ENCODE results near the gene EFNA2. TPM values are rescaled to one million over a fixed set of nuclear protein-coding genes. Genes with fewer than 3 reads are reported as not detected.
A peak's percentile ranks its signal among the peaks of the same experiment; 100 is the strongest.

The EFNA2 gene
- total and polyA plus RNA-seq, 2 of the 4 experiments (the other 2 are of a cell fraction), result not detected

DNA sequence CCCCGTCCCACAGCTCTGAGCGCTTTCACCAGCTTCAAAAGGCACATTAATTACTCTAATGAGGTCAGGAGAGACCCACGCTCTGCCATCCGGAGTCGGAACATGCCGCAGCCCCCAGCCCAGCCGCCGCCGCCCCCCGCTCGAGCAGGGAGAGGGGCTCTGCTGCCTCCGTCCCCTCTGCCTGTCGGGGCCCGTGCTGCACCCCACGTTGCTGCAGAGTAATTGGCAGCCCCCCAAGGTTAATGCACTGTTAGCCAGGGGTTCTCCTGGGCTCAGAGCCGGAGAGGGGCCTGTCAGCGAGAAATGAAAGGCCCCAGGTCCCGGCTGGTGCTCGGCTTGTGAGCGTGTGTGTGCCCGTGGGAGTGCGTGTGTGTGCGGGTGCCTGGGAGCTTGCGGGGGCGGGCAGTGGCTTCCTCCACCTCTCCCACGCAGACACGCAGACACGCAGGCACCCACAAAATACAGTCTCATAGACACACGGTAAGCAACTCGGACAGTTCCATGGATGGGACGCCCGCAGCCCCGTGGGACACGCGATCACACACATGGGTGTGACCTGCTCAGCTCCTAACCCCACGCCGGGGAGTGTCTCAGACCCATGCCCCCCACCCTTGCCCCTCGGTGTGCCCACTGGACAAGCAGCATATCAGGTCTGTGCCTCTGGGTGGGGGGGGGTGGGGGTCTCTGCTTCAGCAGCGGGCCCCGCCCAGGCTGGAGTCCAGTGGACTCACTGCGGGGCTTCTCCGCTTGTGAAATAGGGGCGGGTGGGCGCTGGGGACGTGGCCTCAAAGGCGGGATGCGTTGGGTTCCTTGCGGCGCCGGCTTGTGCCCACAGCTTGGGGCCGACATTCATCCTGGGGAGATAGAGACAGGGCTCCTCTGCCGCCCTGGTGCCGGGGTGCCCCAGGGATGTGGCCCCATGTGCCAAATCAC is 4.8 kb upstream of the EFNA2 start:
- H3K4me1 ChIP-seq (ENCODE audit: control insufficient read depth, insufficient read depth, low read length), result peaks cover 5% of the 10 kb centered on the region
- no peak overlapping the region for H3K27ac ChIP-seq (ENCODE audit: insufficient read depth, low read length)
- no peak overlapping the region for H3K56ac ChIP-seq (ENCODE audit: extremely low read depth, insufficient read depth, low read length)
- no peak overlapping the region for H2BK15ac ChIP-seq (ENCODE audit: low read depth, low read length)
- CTCF ChIA-PET, result interaction anchor here (1.7 kb wide), 1 partner anchor 11 kb away, joined by 8 read pairs; the partner anchor contains the start of gene CIRBP
- H3K9me1 ChIP-seq (ENCODE audit: insufficient read depth, low read length), result no peaks in the 10 kb centered on the region
- no peak overlapping the region for H2BK20ac ChIP-seq (ENCODE audit: low read depth, low read length)
- H3K9me3 ChIP-seq (ENCODE audit: control insufficient read depth, insufficient read depth, low read length), result no peaks in the 10 kb centered on the region
- H3K9ac ChIP-seq (ENCODE audit: low read depth, low read length), result no peak overlapping the region
- H4K20me1 ChIP-seq (ENCODE audit: insufficient read depth, low read length), result peaks cover 19% of the 10 kb centered on the region
- H2BK5ac ChIP-seq (ENCODE audit: low read depth, low read length, poor library complexity, severe bottlenecking), result no peak overlapping the region
- no peak overlapping the region for H3K23ac ChIP-seq (ENCODE audit: low read depth, low read length)
- no peak overlapping the region for H3K14ac ChIP-seq (replicated peaks; ENCODE audit: low read depth, low read length)
- no peak overlapping the region for H2AFZ ChIP-seq (replicated peaks; ENCODE audit: low read length, poor library complexity)
- H3K27me3 ChIP-seq (ENCODE audit: control insufficient read depth, insufficient read depth, low read length), result peaks cover 21% of the 10 kb centered on the region
- no peak overlapping the region for H2AK5ac ChIP-seq (ENCODE audit: low read depth, low read length)
- no TSS peak for BruUV-seq (replicated peaks)
- no peak overlapping the region for H3K4me3 ChIP-seq (ENCODE audit: insufficient read depth, low read depth, low read length)
- dilution Hi-C loops (cut with HindIII; ENCODE audit: low sequenced_read_pairs, unreplicated experiment) (no loop called here), in situ Hi-C loops (cut with MboI; ENCODE audit: low sequenced_read_pairs) (loop anchor here (5.0 kb wide), 1 partner anchor 81 kb away; no protein-coding TSS in a partner anchor), intact Hi-C loops (cut with micrococcal nuclease) (no loop called here)
- peak overlapping the region; percentile 72 for H2AK9ac ChIP-seq (replicated peaks; ENCODE audit: low read depth, low read length, poor library complexity)
- no peak overlapping the region for H2BK120ac ChIP-seq (ENCODE audit: low read depth, low read length)
- DNase-seq (no peak), ATAC-seq (ENCODE audit: low read depth) (no peak)
- no peak overlapping the region for H4K8ac ChIP-seq (ENCODE audit: low read depth in 2 of 2, low read length in 2 of 2)
- H3K4ac ChIP-seq (ENCODE audit: low read depth, low read length), result no peak overlapping the region
- H3K18ac ChIP-seq (ENCODE audit: low read depth, low read length), result no peak overlapping the region
- H4K5ac ChIP-seq (ENCODE audit: low read depth, low read length), result no peak overlapping the region
- no peak overlapping the region for H4K91ac ChIP-seq (ENCODE audit: insufficient read depth, low read depth, low read length)
- TF ChIP-seq RCOR1 (IDR thresholded peaks at IDR 0.05; ENCODE audit: insufficient replicate concordance, low read length) (no peak), CEBPB (IDR thresholded peaks at IDR 0.05; ENCODE audit: low read depth, low read length) (no peak), POLR2A (IDR thresholded peaks at IDR 0.05; ENCODE audit: low read depth, low read length) (no peak), CHD1 (IDR thresholded peaks at IDR 0.05; ENCODE audit: low read depth, low read length) (no peak), BHLHE40 (IDR thresholded peaks at IDR 0.05; ENCODE audit: low read depth, low read length) (no peak), MAFK (IDR thresholded peaks at IDR 0.05; ENCODE audit: low read depth, low read length) (no peak), NFE2L2 (IDR thresholded peaks at IDR 0.05; ENCODE audit: low read depth, low read length) (no peak), MXI1 (IDR thresholded peaks at IDR 0.05; ENCODE audit: borderline replicate concordance, low read depth, low read length) (no peak)
- TF ChIP-seq, protein P1, sequence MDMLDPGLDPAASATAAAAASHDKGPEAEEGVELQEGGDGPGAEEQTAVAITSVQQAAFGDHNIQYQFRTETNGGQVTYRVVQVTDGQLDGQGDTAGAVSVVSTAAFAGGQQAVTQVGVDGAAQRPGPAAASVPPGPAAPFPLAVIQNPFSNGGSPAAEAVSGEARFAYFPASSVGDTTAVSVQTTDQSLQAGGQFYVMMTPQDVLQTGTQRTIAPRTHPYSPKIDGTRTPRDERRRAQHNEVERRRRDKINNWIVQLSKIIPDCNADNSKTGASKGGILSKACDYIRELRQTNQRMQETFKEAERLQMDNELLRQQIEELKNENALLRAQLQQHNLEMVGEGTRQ (IDR thresholded peaks at IDR 0.05; ENCODE audit: low read depth, low read length), result no peak
- TF ChIP-seq, protein P2, sequence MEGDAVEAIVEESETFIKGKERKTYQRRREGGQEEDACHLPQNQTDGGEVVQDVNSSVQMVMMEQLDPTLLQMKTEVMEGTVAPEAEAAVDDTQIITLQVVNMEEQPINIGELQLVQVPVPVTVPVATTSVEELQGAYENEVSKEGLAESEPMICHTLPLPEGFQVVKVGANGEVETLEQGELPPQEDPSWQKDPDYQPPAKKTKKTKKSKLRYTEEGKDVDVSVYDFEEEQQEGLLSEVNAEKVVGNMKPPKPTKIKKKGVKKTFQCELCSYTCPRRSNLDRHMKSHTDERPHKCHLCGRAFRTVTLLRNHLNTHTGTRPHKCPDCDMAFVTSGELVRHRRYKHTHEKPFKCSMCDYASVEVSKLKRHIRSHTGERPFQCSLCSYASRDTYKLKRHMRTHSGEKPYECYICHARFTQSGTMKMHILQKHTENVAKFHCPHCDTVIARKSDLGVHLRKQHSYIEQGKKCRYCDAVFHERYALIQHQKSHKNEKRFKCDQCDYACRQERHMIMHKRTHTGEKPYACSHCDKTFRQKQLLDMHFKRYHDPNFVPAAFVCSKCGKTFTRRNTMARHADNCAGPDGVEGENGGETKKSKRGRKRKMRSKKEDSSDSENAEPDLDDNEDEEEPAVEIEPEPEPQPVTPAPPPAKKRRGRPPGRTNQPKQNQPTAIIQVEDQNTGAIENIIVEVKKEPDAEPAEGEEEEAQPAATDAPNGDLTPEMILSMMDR (conservative IDR thresholded peaks at IDR 0.05; ENCODE audit: low read depth, low read length), result no peak
- H3K4me2 ChIP-seq (ENCODE audit: low read depth, low read length), result no peak overlapping the region
- POLR2A ChIA-PET (ENCODE audit: unreplicated experiment), result interaction anchor here (1.4 kb wide), 1 partner anchor 12 kb away, joined by 3 read pairs; no protein-coding TSS in a partner anchor
- 90% methylated on average over 22 of the region's 53 CpGs; no CpG with 5 or more reads in 1 of the 2 experiments for WGBS, 2 experiments (ENCODE audit: extremely low coverage in 2 of 2, insufficient read length in 1 of 2)
- H3K36me3 ChIP-seq (ENCODE audit: control insufficient read depth, insufficient read depth, low read length), result peaks cover 8% of the 10 kb centered on the region
- H3K79me1 ChIP-seq (ENCODE audit: low read depth in 1 of 2, low read length in 2 of 2), result peaks cover 12 to 30% of the 10 kb centered on the region in 2 experiments; a peak in 3 of 4 replicates

Measured in IMR-90 (cell line).